SK-N-SH (cell line): ENCODE measurements around the gene NXPE3. TPM values are rescaled to one million over a fixed set of nuclear protein-coding genes. Genes with fewer than 3 reads are reported as not detected.

ENCODE experiments used
- CTCF ChIA-PET: fragments of 300-600, 350-600 bp; formaldehyde crosslinking; extraction: SDS; loops from one replicate; lab custom pipeline; 2021; lab: Yijun Ruan, JAX
- POLR2A ChIA-PET: fragments of 350-600 bp; sonication (Branson Sonifier 250); formaldehyde crosslinking; extraction: SDS; loops from one replicate; lab custom pipeline; 2020; ENCODE audit warnings: antibody characterized with exemption, inconsistent platforms; lab: Yijun Ruan, JAX
- DNase-seq: peaks from one replicate; pipeline ENCODE4 v3.0.0; 2012
- H2AFZ ChIP-seq: fragments of 200-600 bp; sonication (generic); 2 replicates; pipeline ENCODE4 v1.8.1; 2016; ENCODE audit warnings: antibody characterized with exemption, mild to moderate bottlenecking, low read depth
- H3F3A ChIP-seq: fragments of 200-600 bp; sonication (generic); replicated peaks from 2 replicates; pipeline ENCODE3; 2016; ENCODE audit warnings: antibody characterized with exemption, mild to moderate bottlenecking; ENCODE audit not compliant: insufficient read depth
- H3K27ac ChIP-seq, 2 experiments: fragments of 200-500 bp in 1 of 2; fragments of 200-600 bp in 1 of 2; sonication (Bioruptor generic) in 1 of 2; sonication (generic), shearing (Covaris generic) in 1 of 2; 2 replicates each; pipeline versions ENCODE4 v1.5.1 to v1.6.1; 2014 to 2016; ENCODE audit warnings: low read depth in 2 of 2, inconsistent platforms in 1 of 2, low read length in 1 of 2, mild to moderate bottlenecking in 1 of 2, mixed read lengths in 1 of 2
- H3K27me3 ChIP-seq: fragments of 200-600 bp; sonication (generic), shearing (Covaris generic); 2 replicates; pipeline ENCODE4 v1.6.1; 2016; ENCODE audit warnings: mixed run types; ENCODE audit not compliant: insufficient read depth
- H3K36me3 ChIP-seq, 2 experiments: fragments of 200-500 bp in 1 of 2; fragments of 200-600 bp in 1 of 2; sonication (Bioruptor generic) in 1 of 2; sonication (generic) in 1 of 2; replicated peaks in 1 of 2; 2 replicates each; pipeline versions ENCODE3 to v1.5.1; 2014 to 2016; ENCODE audit warnings: low read length in 1 of 2, mild to moderate bottlenecking in 1 of 2; ENCODE audit not compliant: insufficient read depth in 2 of 2, control insufficient read depth in 1 of 2
- H3K4me1 ChIP-seq, 2 experiments: fragments of 200-500 bp in 1 of 2; fragments of 200-600 bp in 1 of 2; sonication (Bioruptor generic) in 1 of 2; sonication (generic), shearing (Covaris generic) in 1 of 2; 2 replicates each; pipeline versions ENCODE4 v1.5.1 to v1.6.1; 2014 to 2016; ENCODE audit warnings: low read depth in 1 of 2, low read length in 1 of 2, mixed run types in 1 of 2; ENCODE audit not compliant: insufficient read depth in 2 of 2, control insufficient read depth in 1 of 2
- H3K4me2 ChIP-seq: fragments of 200-600 bp; sonication (generic), shearing (Covaris generic); 2 replicates; pipeline ENCODE4 v1.6.1; 2017; ENCODE audit warnings: mixed run types
- H3K4me3 ChIP-seq, 2 experiments: fragments of 200-500 bp in 1 of 2; fragments of 200-600 bp in 1 of 2; sonication (Bioruptor generic) in 1 of 2; sonication (generic), shearing (Covaris generic) in 1 of 2; 2 replicates each; pipeline versions ENCODE4 v1.5.1 to v1.8.1; 2014 to 2016; ENCODE audit warnings: low read depth in 2 of 2, inconsistent platforms in 1 of 2, low read length in 1 of 2, mild to moderate bottlenecking in 1 of 2, mixed read lengths in 1 of 2, moderate library complexity in 1 of 2
- H3K79me2 ChIP-seq: fragments of 200-600 bp; sonication (generic); 2 replicates; pipeline ENCODE4 v1.8.1; 2017; ENCODE audit warnings: mild to moderate bottlenecking; ENCODE audit not compliant: insufficient read depth
- H3K9ac ChIP-seq: fragments of 200-600 bp; sonication (generic); 2 replicates; pipeline ENCODE4 v1.6.1; 2017; ENCODE audit warnings: mixed run types
- H3K9me2 ChIP-seq: fragments of 200-600 bp; sonication (generic); 2 replicates; pipeline ENCODE4 v1.6.1; 2017; ENCODE audit warnings: mixed run types
- H3K9me3 ChIP-seq: fragments of 200-600 bp; sonication (generic); 2 replicates; pipeline ENCODE4 v1.6.1; 2017; ENCODE audit warnings: mixed run types, mild to moderate bottlenecking, moderate library complexity
- H4K20me1 ChIP-seq: fragments of 200-600 bp; sonication (generic); 2 replicates; pipeline ENCODE4 v1.6.1; 2017; ENCODE audit warnings: mild to moderate bottlenecking, mixed run types; ENCODE audit not compliant: insufficient read depth
- CTCF ChIP-seq: fragments of 200-600 bp; sonication (generic); IDR thresholded peaks from 2 replicates; pipeline ENCODE4 v1.6.1; 2017; ENCODE audit warnings: antibody characterized with exemption, mild to moderate bottlenecking, moderate library complexity
- ELF1 ChIP-seq: IDR thresholded peaks from 2 replicates; pipeline ENCODE4 v1.4.0; 2012
- EZH2phosphoT487 ChIP-seq: fragments of 200-600 bp; sonication (generic); IDR thresholded peaks from 2 replicates; pipeline ENCODE4 v1.6.1; 2017; ENCODE audit warnings: low read depth, mixed run types, mild to moderate bottlenecking, antibody characterized with exemption, moderate library complexity, borderline replicate concordance
- FOXJ3 ChIP-seq: sonication (generic); formaldehyde crosslinking; IDR thresholded peaks from 2 replicates; pipeline ENCODE4 v1.5.1; 2020; ENCODE audit warnings: mild to moderate bottlenecking, missing genetic modification reagents
- FOXM1 ChIP-seq: IDR thresholded peaks from 2 replicates; pipeline ENCODE4 v1.4.0; 2012; ENCODE audit warnings: low read depth, mild to moderate bottlenecking
- GABPA ChIP-seq: IDR thresholded peaks from 2 replicates; pipeline ENCODE4 v1.4.0; 2012; ENCODE audit warnings: low read depth, mild to moderate bottlenecking
- GATA2 ChIP-seq: sonication (generic); formaldehyde crosslinking; IDR thresholded peaks from 2 replicates; pipeline ENCODE4 v1.5.0; 2020; ENCODE audit warnings: mild to moderate bottlenecking, missing genetic modification reagents
- JUND ChIP-seq: IDR thresholded peaks from 2 replicates; pipeline ENCODE4 v1.4.0; 2012
- MEF2A ChIP-seq: IDR thresholded peaks from 2 replicates; pipeline ENCODE4 v1.4.0; 2012; ENCODE audit warnings: low read depth, borderline replicate concordance
- MXI1 ChIP-seq: IDR thresholded peaks from 2 replicates; pipeline ENCODE4 v1.6.1; 2012; ENCODE audit warnings: mild to moderate bottlenecking, low read depth, low read length, improper control_type of control experiment
- NFIC ChIP-seq: IDR thresholded peaks from 2 replicates; pipeline ENCODE4 v1.4.0; 2012; ENCODE audit warnings: borderline replicate concordance
- RAD21 ChIP-seq: IDR thresholded peaks from 2 replicates; pipeline ENCODE4 v1.6.1; 2012; ENCODE audit warnings: mild to moderate bottlenecking, low read length
- RCOR1 ChIP-seq: fragments of 150-350 bp; IDR thresholded peaks from 2 replicates; pipeline ENCODE4 v1.6.1; 2017; ENCODE audit warnings: antibody characterized with exemption, low read length
- RFX5 ChIP-seq: IDR thresholded peaks from 2 replicates; pipeline ENCODE4 v1.6.1; 2012; ENCODE audit warnings: mild to moderate bottlenecking, improper control_type of control experiment, low read length
- SMC3 ChIP-seq: IDR thresholded peaks from 2 replicates; pipeline ENCODE4 v1.6.1; 2012; ENCODE audit warnings: low read depth, low read length, improper control_type of control experiment
- TAF1 ChIP-seq: IDR thresholded peaks from 2 replicates; pipeline ENCODE4 v1.6.1; 2012; ENCODE audit warnings: low read depth, mild to moderate bottlenecking, low read length, moderate library complexity, borderline replicate concordance
- TEAD4 ChIP-seq: IDR thresholded peaks from 2 replicates; pipeline ENCODE4 v1.4.0; 2012; ENCODE audit warnings: mild to moderate bottlenecking, borderline replicate concordance; ENCODE audit not compliant: insufficient read depth
- USF1 ChIP-seq: IDR thresholded peaks from 2 replicates; pipeline ENCODE4 v1.4.0; 2012; ENCODE audit warnings: low read depth, borderline replicate concordance
- YY1 ChIP-seq: IDR thresholded peaks from 2 replicates; pipeline ENCODE4 v1.4.0; 2012; ENCODE audit warnings: low read depth, mild to moderate bottlenecking
- ZBTB33 ChIP-seq: IDR thresholded peaks from 2 replicates; pipeline ENCODE4 v1.4.0; 2012; ENCODE audit warnings: low read depth, borderline replicate concordance
- WGBS: methylation state at CpG from one replicate; pipeline ENCODE4 v1.1.6; 2017; ENCODE audit warnings: low lambda C conversion rate; 5-methylcytosine and 5-hydroxymethylcytosine counted together
- polyA plus RNA-seq, 3 experiments: library from polyadenylated mRNA; depleted of rRNA; stranded (reverse); fragments of >200 nt; gene quantifications; 2 replicates each; pipeline ENCODE4 v1.2.3, GENCODE V29; 2012
- TF ChIP-seq, protein P1 (sequence below): fragments of 150-350 bp; IDR thresholded peaks from 2 replicates; pipeline ENCODE4 v1.6.1; 2017; ENCODE audit warnings: antibody characterized with exemption, low read length, low read depth, borderline replicate concordance
- TF ChIP-seq, protein P2 (sequence below): IDR thresholded peaks from 2 replicates; pipeline ENCODE4; 2012
- TF ChIP-seq, protein P3 (sequence below): IDR thresholded peaks from 2 replicates; pipeline ENCODE4 v1.4.0; 2012; ENCODE audit warnings: low read depth

The NXPE3 gene
- polyA plus RNA-seq, 1 of the 3 experiments (the other 2 are of a cell fraction), result 21.3 TPM

GRCh38 chr3:101813817-101814440 is 34.9 kb downstream of the NXPE3 start:
- no peak overlapping the region for H3K4me2 ChIP-seq
- POLR2A ChIA-PET, result interaction anchor here (1.9 kb wide), 1 partner anchor 411 kb away, joined by 6 read pairs; no protein-coding TSS in a partner anchor

More at GRCh38 chr3:101813817-101814440, 34.9 kb downstream of the NXPE3 start:
- Histone ChIP-seq H3K27ac (peak overlapping the region in 1 of 2 experiments; percentile 39; a peak in 1 of 4 replicates), H2AFZ (no peak overlapping the region), H3K36me3 (peaks cover 4 to 11% of the 10 kb centered on the region in 2 experiments), H3F3A (peaks cover 6% of the 10 kb centered on the region), H3K79me2 (peaks cover under 1% of the 10 kb centered on the region; the same call in 1 of the 2 replicates), H3K4me3 (no peak overlapping the region), H3K4me1 (peaks cover 6 to 7% of the 10 kb centered on the region in 2 experiments; a peak in 3 of 4 replicates), H3K27me3 (no peaks in the 10 kb centered on the region), H3K9me2 (no peaks in the 10 kb centered on the region), H3K9ac (no peak overlapping the region), H4K20me1 (no peaks in the 10 kb centered on the region), H3K9me3 (no peaks in the 10 kb centered on the region)
- CTCF ChIA-PET, result interaction anchor here (0.6 to 2.0 kb wide), 29 partner anchors 8 to 933 kb away, joined by 3 to 53 read pairs (median 5); partner anchors contain the start of gene NFKBIZ
- 64% methylated on average over 7 of the region's 7 CpGs for WGBS
- peak; percentile 38 for DNase-seq
- TF ChIP-seq TAF1 (no peak), FOXM1 (no peak), YY1 (no peak), RCOR1 (no peak), FOXJ3 (CRISPR knock-in tag) (no peak), USF1 (no peak), JUND (no peak), MEF2A (no peak), EZH2phosphoT487 (no peak), RAD21 (peak; percentile 82), TEAD4 (no peak), MXI1 (no peak), ZBTB33 (no peak), GATA2 (CRISPR knock-in tag) (no peak), GABPA (no peak), NFIC (no peak), ELF1 (no peak), SMC3 (peak; percentile 56), CTCF (peak; percentile 82), RFX5 (no peak)
- TF ChIP-seq, protein P1, sequence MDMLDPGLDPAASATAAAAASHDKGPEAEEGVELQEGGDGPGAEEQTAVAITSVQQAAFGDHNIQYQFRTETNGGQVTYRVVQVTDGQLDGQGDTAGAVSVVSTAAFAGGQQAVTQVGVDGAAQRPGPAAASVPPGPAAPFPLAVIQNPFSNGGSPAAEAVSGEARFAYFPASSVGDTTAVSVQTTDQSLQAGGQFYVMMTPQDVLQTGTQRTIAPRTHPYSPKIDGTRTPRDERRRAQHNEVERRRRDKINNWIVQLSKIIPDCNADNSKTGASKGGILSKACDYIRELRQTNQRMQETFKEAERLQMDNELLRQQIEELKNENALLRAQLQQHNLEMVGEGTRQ, result no peak
- TF ChIP-seq, protein P2, sequence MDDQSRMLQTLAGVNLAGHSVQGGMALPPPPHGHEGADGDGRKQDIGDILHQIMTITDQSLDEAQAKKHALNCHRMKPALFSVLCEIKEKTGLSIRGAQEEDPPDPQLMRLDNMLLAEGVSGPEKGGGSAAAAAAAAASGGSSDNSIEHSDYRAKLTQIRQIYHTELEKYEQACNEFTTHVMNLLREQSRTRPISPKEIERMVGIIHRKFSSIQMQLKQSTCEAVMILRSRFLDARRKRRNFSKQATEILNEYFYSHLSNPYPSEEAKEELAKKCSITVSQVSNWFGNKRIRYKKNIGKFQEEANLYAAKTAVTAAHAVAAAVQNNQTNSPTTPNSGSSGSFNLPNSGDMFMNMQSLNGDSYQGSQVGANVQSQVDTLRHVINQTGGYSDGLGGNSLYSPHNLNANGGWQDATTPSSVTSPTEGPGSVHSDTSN, result no peak
- TF ChIP-seq, protein P3, sequence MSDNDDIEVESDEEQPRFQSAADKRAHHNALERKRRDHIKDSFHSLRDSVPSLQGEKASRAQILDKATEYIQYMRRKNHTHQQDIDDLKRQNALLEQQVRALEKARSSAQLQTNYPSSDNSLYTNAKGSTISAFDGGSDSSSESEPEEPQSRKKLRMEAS, result no peak
